ENCODE measurements around the gene DNAJC15.

- TF ChIP-seq CTCF (conservative IDR thresholded peaks at IDR 0.05; ENCODE audit: low read depth, low read length) (no peak), EZH2 (IDR thresholded peaks at IDR 0.05; ENCODE audit: low read length, unreplicated experiment) (no peak)
Observed at GRCh38 chr13:42984691-42985090, 38.7 kb upstream of the DNAJC15 start.
